Transverse colon (tissue), 4 donors: ENCODE results near the gene CTBP2.

Source experiments
- CTCF ChIP-seq, 5 experiments: fragments of 200-600 bp in 3 of 5; fragments of 450-650 bp in 2 of 5; sonication (generic) in 3 of 5; IDR thresholded peaks; 1 replicate in 2 of 5; 2 replicates in 3 of 5; pipeline ENCODE4 v1.5.1; 2016 to 2017; ENCODE audit warnings: antibody characterized with exemption in 5 of 5, inconsistent platforms in 3 of 5, mild to moderate bottlenecking in 2 of 5, moderate library complexity in 1 of 5
- POLR2A ChIP-seq: fragments of 450-650 bp; IDR thresholded peaks from one replicate; pipeline ENCODE4 v1.6.1; 2016; ENCODE audit warnings: antibody characterized with exemption, mild to moderate bottlenecking, moderate library complexity
- POLR2AphosphoS5 ChIP-seq, 3 donors: sonication (generic); formaldehyde crosslinking; IDR thresholded peaks; one replicate each; pipeline ENCODE4 v1.6.1; 2016; ENCODE audit warnings: antibody characterized with exemption in 3 of 3

DNA sequence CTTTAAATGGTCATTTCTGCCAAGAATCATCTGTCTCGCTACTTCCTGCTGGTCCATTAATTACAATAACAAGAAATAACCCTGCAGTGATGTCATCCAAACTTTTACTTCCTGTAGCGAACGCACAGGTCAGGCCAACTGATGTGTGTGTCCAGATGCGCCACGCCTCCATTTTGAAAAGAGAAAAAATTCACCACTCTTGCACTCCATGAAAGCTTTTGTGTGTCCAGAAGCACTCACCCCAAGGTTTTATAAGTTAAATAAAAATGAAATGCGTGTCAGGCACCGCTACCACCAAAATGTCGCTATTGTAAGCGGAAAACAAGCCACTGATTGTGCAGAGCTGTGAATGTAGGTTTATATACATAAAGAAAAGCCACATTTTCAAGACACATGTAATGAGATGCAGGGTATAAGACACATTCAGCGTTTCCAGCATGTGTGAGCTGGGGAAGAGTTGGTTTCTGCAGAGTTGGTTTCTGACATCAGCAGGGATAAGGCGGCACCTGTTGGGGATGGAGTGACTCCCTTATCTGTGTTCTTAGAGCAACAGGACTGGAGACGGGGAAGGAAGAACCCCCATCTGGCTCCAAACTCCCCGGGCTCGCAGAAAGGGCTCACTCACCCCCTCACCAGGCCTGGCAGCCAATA lies 83.3 kb downstream of the CTBP2 start:
- no peak for TF ChIP-seq POLR2A
- no peak for TF ChIP-seq CTCF (IDR thresholded peaks at IDR 0.05)
- TF ChIP-seq POLR2AphosphoS5 (IDR thresholded peaks at IDR 0.05), result no peak
